Osteocyte (in vitro differentiated cells): ENCODE data around the gene FICD. TPM values are rescaled to one million over a fixed set of nuclear protein-coding genes. Genes with fewer than 3 reads are reported as not detected.
"Not testable (repeated sequence)": the region's sequence is repeated elsewhere in the genome, so short reads cannot be mapped to it uniquely, and the experiment has no call there.

Source experiments
- DNase-seq: peaks from one replicate; pipeline ENCODE4 v3.0.0; 2021; ENCODE audit warnings: mixed read lengths; ENCODE audit not compliant: unreplicated experiment; ENCODE audit errors: extremely low spot score
- H3K27ac Mint-ChIP-seq: one replicate; pipeline ENCODE4 v1.8.0; 2021; ENCODE audit warnings: mild to moderate bottlenecking, mixed read lengths; ENCODE audit not compliant: unreplicated experiment
- H3K27me3 Mint-ChIP-seq: one replicate; pipeline ENCODE4 v1.8.0; 2021; ENCODE audit warnings: mixed read lengths; ENCODE audit not compliant: unreplicated experiment
- H3K36me3 Mint-ChIP-seq: one replicate; pipeline ENCODE4 v1.8.0; 2021; ENCODE audit warnings: mixed read lengths; ENCODE audit not compliant: unreplicated experiment
- H3K4me1 Mint-ChIP-seq: one replicate; pipeline ENCODE4 v1.8.0; 2021; ENCODE audit warnings: mixed read lengths; ENCODE audit not compliant: unreplicated experiment
- H3K4me3 Mint-ChIP-seq: one replicate; pipeline ENCODE4 v1.8.0; 2021; ENCODE audit warnings: mild to moderate bottlenecking, moderate library complexity, mixed read lengths; ENCODE audit not compliant: unreplicated experiment
- H3K9me3 Mint-ChIP-seq: one replicate; pipeline ENCODE4 v1.8.0; 2021; ENCODE audit warnings: mixed read lengths; ENCODE audit not compliant: unreplicated experiment
- CTCF ChIP-seq: fragments of 200-600 bp; sonication (generic); IDR thresholded peaks from 2 replicates; pipeline ENCODE4 v1.5.0; 2021; ENCODE audit warnings: antibody characterized with exemption, mild to moderate bottlenecking, moderate library complexity
- total RNA-seq: library from RNA; stranded (reverse); gene quantifications from 2 replicates; pipeline ENCODE4 v1.2.1, GENCODE V29; 2021

Gene FICD
- total RNA-seq, 1 donor from 2014 or later: 6.0 TPM

- no peak overlapping the region for H3K4me3 Mint-ChIP-seq
- H3K36me3 Mint-ChIP-seq: no peaks in the 10 kb centered on the region
- H3K9me3 Mint-ChIP-seq: peaks cover 5% of the 10 kb centered on the region
- H3K27me3 Mint-ChIP-seq: peaks cover 16% of the 10 kb centered on the region
- no peak overlapping the region for H3K27ac Mint-ChIP-seq
- TF ChIP-seq CTCF: no peak
- H3K4me1 Mint-ChIP-seq: peaks cover 4% of the 10 kb centered on the region
- DNase-seq: no peak
Observed at GRCh38 chr12:108482717-108483212, 32.3 kb upstream of the FICD start.

DNA sequence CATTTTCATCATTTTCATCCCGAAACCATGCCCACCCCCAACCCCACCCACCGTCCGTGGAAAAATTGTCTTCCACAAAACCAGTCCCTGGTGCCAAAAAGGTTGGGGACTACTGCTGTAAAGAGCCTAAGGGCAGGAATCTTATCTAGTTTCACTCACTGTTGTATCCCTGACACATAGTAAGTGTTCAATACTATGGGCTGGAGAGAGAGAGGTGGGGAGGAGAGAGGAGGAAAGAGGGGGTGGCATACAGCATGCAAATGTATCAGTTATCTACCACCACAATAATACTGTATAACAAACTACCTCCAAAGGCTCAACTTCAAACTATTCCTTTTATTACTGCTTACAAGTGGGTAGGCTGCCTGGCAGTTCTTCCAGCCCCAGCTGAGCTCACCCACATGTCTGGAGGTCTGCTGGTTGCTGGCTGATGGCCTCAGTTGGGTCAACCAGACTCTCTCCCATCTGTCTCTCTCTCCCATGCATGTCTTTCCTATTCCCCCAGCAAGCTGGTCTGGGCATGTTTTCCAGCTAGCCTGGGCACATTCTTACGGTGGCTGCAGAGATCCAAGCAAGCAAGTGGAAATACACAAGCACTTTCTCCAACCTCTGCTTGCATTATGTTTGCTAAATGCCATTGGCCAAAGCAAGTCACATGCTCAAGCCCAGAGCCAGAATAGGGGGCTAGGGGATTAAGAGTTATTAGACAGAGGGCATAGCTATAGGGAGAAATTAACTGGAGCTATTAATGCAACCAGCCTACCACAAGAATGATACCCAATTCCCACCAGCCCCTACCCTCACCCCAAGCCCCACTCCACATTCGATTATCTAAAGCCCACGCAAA lies 31.6 kb upstream of the FICD start:
- H3K27ac Mint-ChIP-seq: no peak overlapping the region
- H3K4me3 Mint-ChIP-seq: no peak overlapping the region
- peaks cover 5% of the 10 kb centered on the region for H3K9me3 Mint-ChIP-seq
- DNase-seq: no peak
- TF ChIP-seq CTCF: no peak
- H3K27me3 Mint-ChIP-seq: peaks cover 16% of the 10 kb centered on the region
- H3K36me3 Mint-ChIP-seq: no peaks in the 10 kb centered on the region
- H3K4me1 Mint-ChIP-seq: peaks cover 4% of the 10 kb centered on the region

DNA sequence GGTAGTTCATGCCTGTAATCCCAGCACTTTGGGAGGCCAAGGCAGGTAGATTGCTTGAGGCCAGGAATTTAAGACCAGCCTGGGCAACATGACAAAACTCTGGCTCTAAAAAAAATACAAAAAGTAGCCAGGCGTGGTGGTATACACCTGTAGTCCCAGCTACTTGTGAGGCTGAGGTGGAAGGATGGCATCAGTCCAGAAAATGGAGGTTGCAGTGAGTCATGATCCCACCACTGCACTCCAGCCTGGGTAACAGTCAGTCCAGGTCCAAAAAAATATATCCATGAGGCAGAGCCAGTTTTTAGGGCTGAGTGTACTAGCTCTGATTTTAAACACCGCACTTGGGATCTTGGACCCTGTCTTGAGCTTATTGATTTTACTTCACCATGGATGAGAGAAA lies 30.6 kb upstream of the FICD start:
- Mint-ChIP-seq H3K9me3 (peaks cover 5% of the 10 kb centered on the region), H3K36me3 (no peaks in the 10 kb centered on the region), H3K4me3 (no peak overlapping the region), H3K27me3 (peaks cover 16% of the 10 kb centered on the region), H3K27ac (no peak overlapping the region), H3K4me1 (peaks cover 4% of the 10 kb centered on the region)
- no peak for DNase-seq
- TF ChIP-seq CTCF: no peak

DNA sequence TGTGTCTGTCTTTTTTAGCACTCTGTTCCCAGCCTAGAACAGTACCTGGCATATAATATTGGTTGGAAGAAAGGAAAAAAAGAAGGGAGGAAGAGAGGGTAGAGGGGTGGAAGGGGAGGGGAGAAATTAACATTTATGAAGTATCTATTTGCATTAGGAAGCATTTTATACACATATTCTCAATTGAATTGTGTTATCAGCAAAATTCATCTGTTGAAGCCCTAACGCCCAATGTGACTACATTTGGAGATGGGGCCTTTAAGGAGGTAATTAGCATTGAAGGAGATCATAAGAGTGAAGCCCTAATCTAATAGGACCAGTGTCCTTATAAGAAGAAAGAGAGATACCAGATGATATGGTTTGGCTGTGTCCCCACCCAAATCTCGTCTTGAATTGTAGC lies 30.2 kb upstream of the FICD start:
- Mint-ChIP-seq H3K27ac (no peak overlapping the region), H3K4me3 (no peak overlapping the region), H3K4me1 (peaks cover 4% of the 10 kb centered on the region), H3K27me3 (peaks cover 16% of the 10 kb centered on the region), H3K9me3 (peaks cover 5% of the 10 kb centered on the region), H3K36me3 (no peaks in the 10 kb centered on the region)
- no peak for TF ChIP-seq CTCF
- DNase-seq: no peak

DNA sequence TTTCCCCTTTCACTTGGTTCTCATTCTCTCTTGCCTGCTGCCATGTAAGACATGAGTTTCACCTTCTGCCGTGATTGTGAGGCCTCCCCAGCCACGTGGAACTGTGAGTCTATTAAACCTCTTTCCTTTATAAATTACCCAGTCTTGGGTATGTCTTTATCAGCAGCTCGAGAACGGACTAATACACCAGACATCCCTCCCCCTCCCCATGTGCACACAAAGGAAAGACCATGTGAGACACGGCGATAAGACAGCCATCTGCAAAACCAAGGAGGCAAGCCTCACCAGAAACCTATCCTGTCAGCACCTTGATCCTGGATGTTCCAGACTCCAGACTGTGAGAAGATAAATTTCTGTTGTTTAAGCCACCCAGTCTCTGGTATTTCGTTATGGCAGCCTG lies 29.7 kb upstream of the FICD start:
- H3K27ac Mint-ChIP-seq, H3K4me1 Mint-ChIP-seq, H3K9me3 Mint-ChIP-seq, DNase-seq, H3K36me3 Mint-ChIP-seq, H3K4me3 Mint-ChIP-seq: not testable (repeated sequence)
- peaks cover 16% of the 10 kb centered on the region for H3K27me3 Mint-ChIP-seq

- not testable (repeated sequence) for DNase-seq, H3K36me3 Mint-ChIP-seq, H3K27ac Mint-ChIP-seq, H3K4me3 Mint-ChIP-seq, H3K9me3 Mint-ChIP-seq, H3K4me1 Mint-ChIP-seq
- peaks cover 21% of the 10 kb centered on the region for H3K27me3 Mint-ChIP-seq
Observed at GRCh38 chr12:108487029-108487428, 28.0 kb upstream of the FICD start.
